GF-D8 (cell line): ENCODE data around the gene C1orf21.

Experiments used
- DNase-seq: peaks from one replicate; lab custom pipeline; 2025; lab: John Stamatoyannopoulos, UW

The C1orf21 gene

GRCh38 chr1:184447651-184448185 lies 60.9 kb downstream of the C1orf21 start:
- DNase-seq = no peak

DNA sequence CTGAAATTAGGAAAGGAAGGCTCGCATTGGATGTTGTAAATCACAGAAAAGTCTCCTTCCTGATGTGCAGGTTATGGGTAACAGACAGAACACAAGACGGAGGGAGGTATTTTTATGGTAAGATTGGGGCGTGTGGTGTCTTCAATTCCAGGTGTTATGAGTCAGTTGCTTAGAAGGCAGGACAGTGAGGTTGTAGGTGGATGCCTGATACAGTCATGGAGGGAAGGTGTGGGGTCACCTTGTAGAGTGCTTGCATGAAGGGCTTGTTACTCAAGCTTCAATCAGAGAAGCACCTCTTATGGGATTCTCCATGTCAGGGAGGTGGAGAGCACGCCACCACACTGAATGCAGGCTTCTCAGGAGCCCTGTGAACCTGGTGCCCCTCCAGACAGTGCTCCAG lies 63.1 kb downstream of the C1orf21 start:
- DNase-seq = no peak

- DNase-seq = no peak
Measured at GRCh38 chr1:184455786-184456185, 69.0 kb downstream of the C1orf21 start.

GRCh38 chr1:184456189-184456588 lies 69.4 kb downstream of the C1orf21 start:
- peak; percentile 14 for DNase-seq

DNA sequence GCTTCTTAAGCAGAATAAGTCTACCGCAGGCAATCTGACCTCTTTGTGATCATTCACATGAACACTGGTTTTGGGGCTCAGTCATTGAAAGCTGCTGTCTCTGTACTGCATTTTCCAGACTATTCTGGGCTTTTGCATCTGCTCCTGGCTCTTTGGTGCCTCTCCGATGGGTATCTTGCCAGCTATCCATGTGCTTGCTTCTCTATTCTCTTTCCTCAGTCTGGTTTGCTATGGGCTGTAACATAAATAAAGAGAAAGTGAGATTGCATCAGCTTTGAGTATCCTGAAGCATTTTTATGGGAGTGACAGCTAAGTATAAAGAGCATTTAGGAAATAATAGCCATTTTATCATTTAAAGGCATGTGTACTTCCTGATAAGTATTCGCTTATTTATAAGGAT lies 70.7 kb downstream of the C1orf21 start:
- DNase-seq = no peak

DNA sequence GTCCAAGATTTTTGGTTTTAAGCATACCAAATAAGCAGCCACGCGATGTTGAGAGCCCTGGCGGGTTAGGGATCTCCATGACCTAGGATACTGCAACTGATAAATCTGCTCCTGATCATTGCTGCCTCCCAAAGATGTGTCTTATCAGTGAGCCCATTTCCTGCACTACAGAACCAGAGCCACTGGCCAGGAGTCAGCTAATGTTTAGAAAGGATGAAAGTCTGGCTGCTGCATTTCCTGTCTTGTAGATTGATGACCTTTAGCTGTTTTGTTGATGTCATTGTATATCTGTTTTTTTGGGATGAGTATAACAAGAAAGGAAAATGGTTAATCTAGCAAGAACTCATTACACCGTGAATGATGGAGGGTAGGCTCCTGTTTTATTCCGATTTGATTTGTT lies 74.5 kb downstream of the C1orf21 start:
- DNase-seq = no peak

GRCh38 chr1:184462155-184462554 lies 75.3 kb downstream of the C1orf21 start:
- no peak for DNase-seq

DNA sequence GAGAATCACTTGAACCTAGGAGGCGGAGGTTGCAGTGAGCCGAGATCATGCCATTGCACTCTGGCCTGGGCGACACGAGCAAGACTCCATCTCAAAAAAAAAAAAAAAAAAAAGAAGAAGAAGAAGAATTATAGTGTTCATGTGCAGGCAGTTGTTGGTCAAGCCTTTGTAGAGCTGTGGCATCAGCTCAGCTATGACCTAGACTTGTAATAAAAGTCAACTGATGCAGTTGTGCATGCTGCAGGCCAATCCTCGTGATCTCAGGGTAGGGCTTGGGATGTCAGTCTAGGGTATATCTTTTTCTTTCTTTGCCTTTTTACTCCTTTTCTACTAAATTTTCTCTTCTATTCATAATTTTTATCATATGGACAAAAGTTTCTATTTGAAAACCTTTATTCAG lies 76.2 kb downstream of the C1orf21 start:
- no peak for DNase-seq

GRCh38 chr1:184463680-184464079 lies 76.9 kb downstream of the C1orf21 start:
- DNase-seq = no peak

DNA sequence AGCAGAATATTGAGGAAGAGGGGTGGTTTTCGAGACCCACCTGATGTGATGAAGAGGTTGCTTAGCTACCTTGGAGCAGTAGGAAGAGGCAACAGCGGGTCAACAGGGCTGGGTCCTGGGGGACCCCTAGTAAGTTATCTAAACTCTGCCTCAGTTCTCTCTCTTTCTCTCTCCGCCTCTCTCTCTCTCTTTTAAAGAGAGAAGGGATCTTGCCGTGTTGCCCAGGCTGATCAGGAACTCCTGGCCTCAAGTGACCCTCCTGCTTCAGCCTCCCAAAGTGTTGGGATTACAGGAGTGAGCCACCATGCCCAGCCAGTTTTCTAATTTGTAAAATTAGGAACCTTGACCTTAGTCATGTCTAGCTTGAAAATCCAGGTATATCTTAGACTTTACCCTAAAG lies 77.9 kb downstream of the C1orf21 start:
- DNase-seq = no peak

DNA sequence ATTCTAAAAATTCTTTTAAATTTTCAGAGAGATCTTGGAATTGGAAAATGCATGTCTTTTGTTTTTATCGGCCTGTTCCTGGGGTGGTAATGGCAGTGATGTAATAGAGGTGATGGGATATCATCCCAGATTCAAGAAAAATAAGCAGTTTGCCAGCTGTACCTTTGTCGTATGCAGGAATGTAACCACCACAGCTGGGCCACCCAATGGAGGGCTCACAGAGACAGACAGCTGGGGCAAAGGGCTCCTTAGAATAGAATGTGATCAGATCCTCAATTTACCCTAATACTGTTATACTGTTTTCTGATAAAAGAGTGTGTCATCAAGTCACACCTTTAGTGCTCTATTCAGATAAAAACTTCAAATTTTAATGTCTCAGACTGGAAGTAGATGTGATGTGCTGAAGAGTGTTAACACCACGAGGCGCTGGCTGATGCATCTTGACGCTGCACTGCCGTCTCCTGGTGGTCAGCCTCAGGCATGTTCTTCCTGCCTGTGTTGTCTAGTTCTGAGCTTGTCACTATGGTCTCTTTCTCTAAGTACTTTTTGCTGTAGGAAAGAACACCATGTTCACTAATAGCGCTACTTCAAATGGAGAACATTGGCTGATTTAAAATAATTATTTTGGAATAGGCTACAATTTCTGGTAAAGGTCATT lies 78.8 kb downstream of the C1orf21 start:
- DNase-seq = no peak

GRCh38 chr1:184467295-184467694 lies 80.5 kb downstream of the C1orf21 start:
- no peak for DNase-seq

DNA sequence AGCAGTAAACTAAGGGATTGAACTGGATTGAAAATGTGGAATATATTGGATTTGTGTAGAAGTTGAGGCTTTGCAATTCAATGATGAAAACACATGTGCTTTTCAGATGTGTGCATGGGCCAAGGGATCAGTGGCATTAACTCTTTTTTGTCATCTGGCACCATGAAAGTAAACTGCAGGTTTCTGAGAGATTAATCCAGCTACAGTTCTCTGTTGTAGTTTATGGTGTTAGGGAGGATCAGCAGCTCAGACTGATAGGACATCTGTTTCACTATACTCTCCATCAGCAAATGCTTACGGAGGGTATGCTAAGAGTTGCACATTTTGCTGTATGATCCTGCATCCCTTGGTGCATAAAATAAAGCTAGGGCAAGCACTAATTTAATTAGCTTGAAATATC lies 82.6 kb downstream of the C1orf21 start:
- DNase-seq = no peak

DNA sequence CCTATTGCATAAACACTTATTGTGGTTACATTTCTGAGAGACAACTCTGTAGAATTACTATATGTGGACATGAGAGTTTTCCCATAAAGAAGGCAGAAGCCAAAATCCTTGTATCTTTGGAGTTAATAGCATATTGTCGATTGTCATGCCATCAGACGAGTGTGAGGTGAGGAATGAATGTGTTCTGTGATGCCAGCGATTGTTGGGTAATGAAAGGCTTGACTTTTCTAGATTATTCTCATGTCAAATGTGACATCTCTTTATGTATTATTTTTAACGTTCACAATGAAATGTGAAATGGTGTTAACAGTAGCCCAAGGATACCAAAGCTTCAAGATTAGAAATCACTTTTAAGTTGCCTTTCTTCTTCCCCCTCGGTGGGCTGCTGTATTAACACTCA lies 84.9 kb downstream of the C1orf21 start:
- no peak for DNase-seq

GRCh38 chr1:184472136-184472535 lies 85.3 kb downstream of the C1orf21 start:
- DNase-seq = no peak

DNA sequence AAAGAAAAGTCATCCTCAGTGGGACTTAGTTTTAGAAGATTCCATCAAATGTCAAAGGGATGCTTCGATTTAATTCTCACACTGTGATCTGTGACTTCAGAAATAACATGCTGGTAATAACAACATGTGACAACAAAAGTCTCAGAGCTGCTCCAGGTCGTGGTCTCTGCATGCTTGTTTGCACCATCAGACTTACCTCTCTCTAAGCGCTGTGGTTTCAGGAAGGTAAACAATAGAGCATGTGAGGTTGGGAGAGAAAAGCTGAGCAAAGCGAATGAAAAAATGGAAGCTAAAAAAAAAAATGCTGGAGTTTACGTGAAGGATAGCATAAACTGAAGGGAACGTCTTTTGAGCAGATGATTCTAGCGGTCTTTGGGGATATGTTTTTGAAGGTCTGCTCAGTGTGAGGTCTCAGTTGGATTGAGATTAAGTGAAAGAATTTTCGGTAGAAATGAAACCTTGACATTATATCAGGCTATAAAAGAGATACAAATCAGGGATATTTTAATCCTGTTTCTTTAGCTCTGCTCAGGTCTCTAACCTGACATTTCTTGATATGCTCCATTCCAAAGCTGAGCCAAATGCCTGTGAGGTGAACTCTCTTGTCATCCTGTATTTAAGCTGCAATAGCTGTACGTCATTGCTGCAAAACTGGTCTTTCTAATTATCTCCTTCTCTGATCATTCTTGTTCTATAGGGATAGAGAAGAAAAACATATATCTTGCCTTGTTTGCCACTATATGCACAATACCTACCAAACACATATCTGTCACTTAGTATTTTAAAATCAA lies 86.5 kb downstream of the C1orf21 start:
- no peak for DNase-seq

- no peak for DNase-seq
Measured at GRCh38 chr1:184476187-184476586, 89.4 kb downstream of the C1orf21 start.

- no peak for DNase-seq
Measured at GRCh38 chr1:184479435-184480167, 92.8 kb downstream of the C1orf21 start.

DNA sequence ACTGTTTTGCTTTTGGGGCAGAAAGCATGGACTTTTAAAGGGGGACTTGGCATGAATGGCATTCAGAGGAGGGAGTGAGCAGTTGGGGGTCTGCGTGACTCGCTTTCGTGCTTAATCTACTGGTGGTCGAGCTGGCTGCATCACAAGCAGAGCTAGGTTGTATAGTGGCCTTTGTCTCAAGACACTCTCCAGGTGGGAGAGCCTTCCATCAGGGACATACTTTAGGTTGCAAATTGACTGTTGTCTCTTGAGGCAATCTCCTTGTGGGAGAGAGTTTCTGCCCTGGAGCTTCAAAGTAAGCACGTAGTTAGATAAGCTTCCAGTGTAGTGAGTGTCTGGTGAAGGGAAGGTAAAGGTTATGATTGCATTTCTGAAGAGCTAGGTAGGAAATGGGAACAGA lies 93.9 kb downstream of the C1orf21 start:
- no peak for DNase-seq

DNA sequence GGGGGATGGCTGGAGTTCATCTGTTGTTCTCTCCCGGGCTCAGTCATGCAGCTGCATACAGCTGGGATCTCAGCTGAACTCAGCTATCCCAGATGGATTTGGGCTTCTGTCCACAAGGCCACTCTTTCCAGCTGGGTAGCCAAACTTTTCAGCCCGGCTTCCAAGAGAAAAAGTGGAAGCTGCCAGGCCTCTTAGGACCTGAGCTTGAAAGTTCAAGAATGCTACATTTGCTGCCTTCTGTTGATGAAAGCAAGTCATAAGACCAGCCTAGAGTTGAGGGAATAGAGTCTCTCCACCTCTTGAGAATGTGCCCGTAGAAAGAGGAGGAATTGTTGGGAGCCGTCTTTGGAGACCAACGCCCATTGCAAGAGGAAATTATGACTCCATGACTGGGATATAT lies 95.3 kb downstream of the C1orf21 start:
- no peak for DNase-seq

DNA sequence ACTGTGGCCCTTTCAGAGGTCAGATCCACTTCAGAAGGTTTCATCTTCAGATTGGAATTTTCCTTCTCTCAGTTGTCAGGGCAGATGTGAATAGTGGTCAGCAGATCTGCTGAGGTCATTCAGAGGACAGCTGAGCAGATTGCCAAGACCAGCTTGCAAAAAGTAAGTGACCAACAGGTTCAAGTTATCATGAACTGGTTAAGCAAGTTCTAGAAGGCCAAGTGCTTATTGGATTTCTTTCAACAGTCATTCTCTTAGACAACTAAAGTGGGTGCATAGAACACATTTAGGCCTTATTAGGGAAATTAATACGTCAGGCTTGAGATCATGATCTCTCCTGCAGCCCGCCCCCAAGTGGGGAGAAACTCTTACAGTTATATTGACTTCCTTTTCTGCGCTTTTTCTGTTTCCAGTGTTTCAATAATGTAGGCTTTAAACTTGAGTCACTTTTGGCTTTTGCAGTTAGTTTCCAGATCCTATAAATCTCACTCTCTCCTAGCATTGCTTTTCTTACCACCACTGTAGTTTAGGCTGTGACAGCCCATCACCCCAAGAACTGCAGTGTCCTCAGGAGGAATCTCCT lies 96.4 kb downstream of the C1orf21 start:
- DNase-seq = no peak
